Thyroid gland (tissue), 4 donors: ENCODE measurements around the gene FHDC1. TPM values are rescaled to one million over a fixed set of nuclear protein-coding genes. Genes with fewer than 3 reads are reported as not detected.

ENCODE experiments used
- DNase-seq, 2 donors: peaks; one replicate each; pipeline ENCODE4 v3.0.0-alpha.2; 2019
- H3K27ac ChIP-seq, 3 donors: fragments of 200-600 bp; sonication (generic); 1 replicate in 2 of 3; 2 replicates in 1 of 3; pipeline ENCODE4 v1.5.1; 2016 to 2019; ENCODE audit warnings: mild to moderate bottlenecking in 1 of 3, moderate library complexity in 1 of 3
- H3K27me3 ChIP-seq: fragments of 200-600 bp; sonication (generic); one replicate; pipeline ENCODE4 v1.5.1; 2019
- H3K36me3 ChIP-seq, 2 donors: fragments of 200-600 bp; sonication (generic); one replicate each; pipeline ENCODE4 v1.5.1; 2016 to 2019
- H3K4me1 ChIP-seq, 2 donors: fragments of 200-600 bp; sonication (generic); one replicate each; pipeline ENCODE4 v1.5.1; 2017 to 2019
- H3K4me3 ChIP-seq, 3 donors: fragments of 200-600 bp; sonication (generic); replicated peaks in 1 of 3; 1 replicate in 2 of 3; 2 replicates in 1 of 3; pipeline ENCODE4 v1.5.1; 2016; ENCODE audit warnings: mild to moderate bottlenecking in 1 of 3
- H3K9me3 ChIP-seq: fragments of 200-600 bp; sonication (generic); one replicate; pipeline ENCODE4 v1.5.1; 2017
- POLR2A ChIP-seq, 2 donors: fragments of 450-650 bp; IDR thresholded peaks; one replicate each; pipeline ENCODE4 v1.6.1; 2017; ENCODE audit warnings: antibody characterized with exemption in 2 of 2, mild to moderate bottlenecking in 2 of 2, moderate library complexity in 1 of 2
- WGBS, 2 donors: methylation state at CpG; one replicate each; pipeline ENCODE4 v1.1.5; 2017; 5-methylcytosine and 5-hydroxymethylcytosine counted together
- intact Hi-C: fragments of 100-400 bp; cut with DNase I; formaldehyde crosslinking; loops from one replicate; pipeline ENCODE4 v1.15.1; 2023
- total RNA-seq, 4 donors: library from RNA; depleted of rRNA; stranded (reverse); fragments of >200 nt; gene quantifications; one replicate each; pipeline ENCODE4 v1.2.3, GENCODE V29; 2016
- TF ChIP-seq, protein P1 (sequence below), 6 experiments: fragments of 200-600 bp in 3 of 6; fragments of 450-650 bp in 3 of 6; sonication (generic) in 3 of 6; IDR thresholded peaks; one replicate each; pipeline ENCODE4 v1.5.1; 2016 to 2019; ENCODE audit warnings: antibody characterized with exemption in 6 of 6, mild to moderate bottlenecking in 2 of 6, inconsistent platforms in 1 of 6, moderate library complexity in 1 of 6

FHDC1 gene
- total RNA-seq, 4 donors from 2014 or later = 12.4 to 26.2 (median 18.3) TPM

DNA sequence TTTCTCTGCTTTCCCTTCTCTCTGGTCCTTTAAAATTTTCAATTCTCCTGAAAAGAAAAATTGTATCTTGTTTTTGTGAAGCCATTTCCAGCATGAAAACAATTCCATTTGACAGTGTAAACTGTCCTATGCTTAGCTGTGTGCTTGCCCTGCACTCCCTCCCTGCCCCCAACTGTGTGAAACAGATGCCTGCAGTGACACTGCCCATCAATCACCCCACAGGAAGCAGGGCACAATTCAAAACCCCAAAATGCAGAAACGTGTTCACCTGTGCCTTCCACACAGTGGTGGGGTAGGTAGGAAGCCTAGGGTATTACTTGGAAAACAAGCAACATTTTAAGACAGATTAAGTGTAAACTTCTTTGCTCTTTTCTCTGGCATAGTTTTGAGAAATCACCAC lies 6.2 kb upstream of the FHDC1 start:
- WGBS, 2 donors = 62 to 79% methylated on average over 1 of the region's 1 CpG
- DNase-seq = no peak
- Histone ChIP-seq H3K4me3 (no peak overlapping the region), H3K9me3 (no peaks in the 10 kb centered on the region), H3K27ac (peak overlapping the region in 2 of 3 donors; percentile 74 to 81), H3K36me3 (no peaks in the 10 kb centered on the region), H3K4me1 (peaks cover 27 to 36% of the 10 kb centered on the region in 2 donors), H3K27me3 (no peaks in the 10 kb centered on the region)
- TF ChIP-seq, protein P1, sequence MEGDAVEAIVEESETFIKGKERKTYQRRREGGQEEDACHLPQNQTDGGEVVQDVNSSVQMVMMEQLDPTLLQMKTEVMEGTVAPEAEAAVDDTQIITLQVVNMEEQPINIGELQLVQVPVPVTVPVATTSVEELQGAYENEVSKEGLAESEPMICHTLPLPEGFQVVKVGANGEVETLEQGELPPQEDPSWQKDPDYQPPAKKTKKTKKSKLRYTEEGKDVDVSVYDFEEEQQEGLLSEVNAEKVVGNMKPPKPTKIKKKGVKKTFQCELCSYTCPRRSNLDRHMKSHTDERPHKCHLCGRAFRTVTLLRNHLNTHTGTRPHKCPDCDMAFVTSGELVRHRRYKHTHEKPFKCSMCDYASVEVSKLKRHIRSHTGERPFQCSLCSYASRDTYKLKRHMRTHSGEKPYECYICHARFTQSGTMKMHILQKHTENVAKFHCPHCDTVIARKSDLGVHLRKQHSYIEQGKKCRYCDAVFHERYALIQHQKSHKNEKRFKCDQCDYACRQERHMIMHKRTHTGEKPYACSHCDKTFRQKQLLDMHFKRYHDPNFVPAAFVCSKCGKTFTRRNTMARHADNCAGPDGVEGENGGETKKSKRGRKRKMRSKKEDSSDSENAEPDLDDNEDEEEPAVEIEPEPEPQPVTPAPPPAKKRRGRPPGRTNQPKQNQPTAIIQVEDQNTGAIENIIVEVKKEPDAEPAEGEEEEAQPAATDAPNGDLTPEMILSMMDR (IDR thresholded peaks at IDR 0.05) = no peak
- TF ChIP-seq POLR2A (IDR thresholded peaks at IDR 0.05) = no peak
- intact Hi-C loops = no loop called here

DNA sequence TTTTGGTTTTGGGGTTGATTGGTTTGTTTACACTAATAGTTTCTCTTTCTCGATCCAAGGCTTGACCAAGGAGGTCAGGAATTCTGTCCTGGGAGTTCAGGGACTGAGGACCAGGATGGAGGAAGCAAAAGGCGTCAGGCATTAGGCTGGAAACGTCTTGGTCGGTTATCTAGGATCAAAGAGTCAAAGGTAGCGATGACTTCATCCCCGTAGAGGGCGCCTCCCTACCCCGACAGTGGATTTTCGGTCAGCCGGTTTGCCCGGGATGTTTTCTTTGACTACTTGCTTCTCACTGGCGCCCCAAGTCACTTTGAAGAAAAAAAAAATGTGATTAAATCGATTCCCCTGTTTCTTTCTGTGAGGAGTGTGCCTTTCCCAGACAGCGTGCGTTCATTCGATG lies 980 bp upstream of the FHDC1 start:
- Histone ChIP-seq H3K9me3 (no peaks in the 10 kb centered on the region), H3K4me3 (peak overlapping the region in 1 of 3 donors; percentile 84), H3K27me3 (no peaks in the 10 kb centered on the region), H3K36me3 (no peaks in the 10 kb centered on the region), H3K4me1 (peaks cover 17 to 21% of the 10 kb centered on the region in 2 donors), H3K27ac (peak overlapping the region; percentile 84 to 94 (median 90))
- peak; percentile 63 to 64 for DNase-seq
- WGBS, 2 donors = 33 to 35% methylated on average over 16 of the region's 16 CpGs
- intact Hi-C loops = no loop called here
- no peak for TF ChIP-seq POLR2A (IDR thresholded peaks at IDR 0.05)
- TF ChIP-seq, protein P1 (IDR thresholded peaks at IDR 0.05) = peak in 1 of 6 experiments; percentile 2

DNA sequence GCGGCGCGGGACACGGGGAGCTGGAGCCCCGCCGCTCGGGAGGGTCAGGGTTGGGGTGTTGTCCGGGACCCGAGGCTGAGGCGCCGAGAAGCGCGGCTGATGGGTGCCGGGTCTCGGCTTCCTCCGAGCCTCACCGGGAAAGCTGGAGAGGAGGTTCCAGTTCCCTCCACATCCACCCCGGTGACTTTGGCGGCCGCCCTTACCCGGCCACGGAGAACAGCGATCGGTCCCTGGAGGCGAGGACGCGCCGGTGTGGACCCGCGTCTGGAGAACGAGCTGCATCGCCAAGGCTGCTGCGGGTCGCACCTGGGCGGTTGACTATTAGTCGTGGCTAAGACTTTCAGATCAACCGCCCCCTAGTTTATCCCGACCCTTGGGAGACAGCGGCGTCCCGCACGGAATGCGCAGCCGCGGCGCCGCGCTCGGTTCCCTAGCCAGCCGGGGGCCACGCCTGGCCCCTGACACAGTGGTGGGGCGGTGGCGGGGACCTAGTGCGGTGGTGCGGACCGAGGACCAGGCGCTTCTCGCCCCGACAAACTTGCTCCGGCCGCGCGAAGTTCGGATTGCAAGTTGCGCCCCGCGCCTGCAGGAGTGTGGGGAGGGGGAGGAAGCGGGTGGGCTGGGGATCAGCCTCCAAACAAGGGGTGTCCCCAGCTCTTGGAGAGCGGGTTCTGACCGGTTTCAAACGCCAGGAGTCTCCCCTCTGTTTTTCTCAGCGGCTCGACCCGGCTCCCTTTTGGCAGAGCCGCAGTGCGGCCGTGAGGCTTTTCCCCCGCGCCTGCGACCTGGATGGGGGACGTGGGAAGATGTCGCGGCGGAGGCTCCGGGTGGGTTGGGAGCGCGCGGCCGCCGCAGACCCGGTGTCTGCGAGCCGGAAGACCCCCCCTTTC lies 568 bp downstream of the FHDC1 start:
- Histone ChIP-seq H3K27me3 (no peaks in the 10 kb centered on the region), H3K36me3 (no peaks in the 10 kb centered on the region), H3K27ac (peak overlapping the region; percentile 28 to 94 (median 81)), H3K4me1 (peaks cover 19 to 21% of the 10 kb centered on the region in 2 donors), H3K4me3 (peak overlapping the region; percentile 51 to 84 (median 83)), H3K9me3 (no peaks in the 10 kb centered on the region)
- TF ChIP-seq, protein P1 (IDR thresholded peaks at IDR 0.05) = no peak
- WGBS, 2 donors = 0% methylated on average over 28 to 57 of the region's 93 CpGs
- DNase-seq = peak; percentile 52 to 60
- intact Hi-C loops = no loop called here

DNA sequence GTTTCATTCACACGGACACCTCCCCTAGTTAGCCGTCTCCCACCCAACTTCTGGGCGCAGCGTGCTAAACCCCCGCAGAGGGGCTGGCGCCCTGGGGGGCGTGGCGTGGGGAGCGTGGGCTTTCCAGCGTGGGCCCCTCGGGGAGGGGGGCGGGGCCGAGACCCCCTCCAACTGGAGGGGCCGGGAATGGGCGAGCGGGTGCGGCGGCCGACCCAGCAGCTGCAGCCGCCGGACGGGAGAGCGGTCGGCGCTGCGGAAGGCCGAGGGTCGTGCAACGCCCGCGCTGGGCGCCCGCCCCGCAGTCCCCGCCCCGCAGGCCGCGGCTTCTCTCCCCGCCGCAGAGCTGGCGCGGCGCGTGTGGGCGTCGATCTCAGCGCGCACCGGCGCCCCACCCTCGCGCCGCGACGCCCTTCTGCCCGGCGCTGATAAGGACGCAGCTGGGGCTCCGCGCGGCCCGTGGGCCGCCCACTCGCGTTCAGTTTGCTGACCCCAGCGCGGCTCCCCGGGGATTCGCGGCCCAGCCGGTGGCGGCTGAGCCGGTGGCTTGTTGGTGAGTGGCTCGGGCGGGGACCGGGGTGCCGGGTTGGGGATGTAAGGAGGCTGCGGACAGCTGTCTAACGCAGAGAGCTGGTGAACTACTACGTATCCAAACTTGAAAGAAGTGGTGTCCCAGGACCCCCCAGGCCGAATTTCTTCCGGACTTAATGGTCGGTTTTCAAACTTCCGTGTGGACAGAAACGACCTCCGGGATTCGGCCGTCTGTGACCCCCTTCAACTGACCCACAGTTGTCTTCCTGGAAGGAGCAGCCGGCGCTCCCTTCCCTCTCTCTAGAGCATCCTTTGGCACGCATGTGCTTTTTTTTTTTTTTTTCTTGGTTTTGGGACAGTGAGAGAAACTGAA lies 1.5 kb downstream of the FHDC1 start:
- H3K27ac ChIP-seq = peak overlapping the region; percentile 76 to 94 (median 81)
- H3K27me3 ChIP-seq = no peaks in the 10 kb centered on the region
- TF ChIP-seq, protein P1 (IDR thresholded peaks at IDR 0.05) = no peak
- TF ChIP-seq POLR2A (IDR thresholded peaks at IDR 0.05) = peak in 1 of 2 donors; percentile 63
- no peaks in the 10 kb centered on the region for H3K9me3 ChIP-seq
- intact Hi-C loops = no loop called here
- peak; percentile 38 to 46 for DNase-seq
- no peaks in the 10 kb centered on the region for H3K36me3 ChIP-seq
- H3K4me3 ChIP-seq = peak overlapping the region; percentile 51 to 84 (median 83)
- peaks cover 19 to 21% of the 10 kb centered on the region in 2 donors for H3K4me1 ChIP-seq
- WGBS, 2 donors = 0 to 1% methylated on average over 20 of the region's 91 CpGs
